Measurements from ENCODE around the gene IL18R1. TPM values are rescaled to one million over a fixed set of nuclear protein-coding genes. Genes with fewer than 3 reads are reported as not detected.

IL18R1 gene
- total RNA-seq, 1 donor = 4.0 TPM

DNA sequence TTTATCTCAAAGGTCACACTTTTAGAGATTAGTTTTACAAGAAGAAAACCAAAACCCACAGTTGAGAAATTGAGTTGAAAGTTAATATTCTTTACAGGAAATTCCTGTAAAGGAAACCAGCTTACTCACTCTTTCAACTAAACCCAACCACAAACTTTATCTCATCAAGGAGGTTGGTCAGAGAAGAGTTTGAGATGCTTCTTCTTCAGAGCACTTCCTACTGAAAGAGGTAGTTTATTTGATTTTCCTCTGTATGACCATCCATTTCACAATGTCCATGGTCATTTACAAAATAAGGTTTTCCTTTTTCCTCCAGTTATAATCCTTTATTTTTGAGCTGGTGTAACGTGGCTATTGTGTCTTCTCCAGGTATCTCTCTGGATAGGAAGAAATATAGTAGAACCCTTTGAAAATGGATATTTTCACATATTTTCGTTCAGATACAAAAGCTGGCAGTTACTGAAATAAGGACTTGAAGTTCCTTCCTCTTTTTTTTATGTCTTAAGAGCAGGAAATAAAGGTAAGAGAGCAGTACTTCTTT lies 62.9 kb downstream of the IL18R1 start:
- TF ChIP-seq, protein P1, sequence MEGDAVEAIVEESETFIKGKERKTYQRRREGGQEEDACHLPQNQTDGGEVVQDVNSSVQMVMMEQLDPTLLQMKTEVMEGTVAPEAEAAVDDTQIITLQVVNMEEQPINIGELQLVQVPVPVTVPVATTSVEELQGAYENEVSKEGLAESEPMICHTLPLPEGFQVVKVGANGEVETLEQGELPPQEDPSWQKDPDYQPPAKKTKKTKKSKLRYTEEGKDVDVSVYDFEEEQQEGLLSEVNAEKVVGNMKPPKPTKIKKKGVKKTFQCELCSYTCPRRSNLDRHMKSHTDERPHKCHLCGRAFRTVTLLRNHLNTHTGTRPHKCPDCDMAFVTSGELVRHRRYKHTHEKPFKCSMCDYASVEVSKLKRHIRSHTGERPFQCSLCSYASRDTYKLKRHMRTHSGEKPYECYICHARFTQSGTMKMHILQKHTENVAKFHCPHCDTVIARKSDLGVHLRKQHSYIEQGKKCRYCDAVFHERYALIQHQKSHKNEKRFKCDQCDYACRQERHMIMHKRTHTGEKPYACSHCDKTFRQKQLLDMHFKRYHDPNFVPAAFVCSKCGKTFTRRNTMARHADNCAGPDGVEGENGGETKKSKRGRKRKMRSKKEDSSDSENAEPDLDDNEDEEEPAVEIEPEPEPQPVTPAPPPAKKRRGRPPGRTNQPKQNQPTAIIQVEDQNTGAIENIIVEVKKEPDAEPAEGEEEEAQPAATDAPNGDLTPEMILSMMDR (IDR thresholded peaks at IDR 0.05; ENCODE audit: extremely low read depth, low read depth, low read length) = no peak
- Histone ChIP-seq H3K79me2 (ENCODE audit: insufficient read depth, low read length) (no peaks in the 10 kb centered on the region), H3K4me2 (ENCODE audit: insufficient read depth, low read length) (no peak overlapping the region), H3K9me3 (ENCODE audit: low read depth, low read length) (no peaks in the 10 kb centered on the region), H3K27me3 (ENCODE audit: insufficient read depth, low read length) (peaks cover 13% of the 10 kb centered on the region), H3K27ac (ENCODE audit: low read depth, low read length) (no peak overlapping the region), H3K36me3 (ENCODE audit: insufficient read depth, low read length) (no peaks in the 10 kb centered on the region), H3K4me3 (ENCODE audit: insufficient read depth, low read length) (no peak overlapping the region), H3K4me1 (ENCODE audit: insufficient read depth, low read length) (no peaks in the 10 kb centered on the region), H4K20me1 (ENCODE audit: insufficient read depth, low read length) (no peaks in the 10 kb centered on the region), H2AFZ (ENCODE audit: low read length) (no peak overlapping the region)
- no peak for DNase-seq (ENCODE audit: insufficient read length, low spot score, missing footprints)

DNA sequence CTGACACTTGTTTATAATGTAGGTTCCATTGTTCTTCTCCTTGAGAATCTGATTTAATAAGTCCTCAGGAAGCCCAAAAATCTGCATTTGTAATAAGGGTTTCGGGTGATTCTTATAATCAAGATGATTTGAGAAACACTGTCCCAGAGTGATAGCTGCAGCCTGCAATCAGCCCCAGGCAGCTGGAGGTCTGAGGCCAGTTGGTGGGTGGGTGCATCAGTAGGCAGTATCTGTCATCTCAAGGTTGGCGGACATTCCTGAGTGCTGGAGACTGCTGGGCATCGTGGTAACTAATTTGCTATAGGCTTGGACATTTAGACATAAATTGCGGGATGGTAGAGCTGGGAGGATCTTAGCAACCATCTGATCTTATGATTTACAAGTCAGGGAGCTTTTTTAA lies 64.7 kb downstream of the IL18R1 start:
- Histone ChIP-seq H4K20me1 (ENCODE audit: insufficient read depth, low read length) (no peaks in the 10 kb centered on the region), H3K4me3 (ENCODE audit: insufficient read depth, low read length) (no peak overlapping the region), H3K9me3 (ENCODE audit: low read depth, low read length) (no peaks in the 10 kb centered on the region), H3K4me2 (ENCODE audit: insufficient read depth, low read length) (no peak overlapping the region), H3K79me2 (ENCODE audit: insufficient read depth, low read length) (no peaks in the 10 kb centered on the region), H3K27me3 (ENCODE audit: insufficient read depth, low read length) (peaks cover 13% of the 10 kb centered on the region), H2AFZ (ENCODE audit: low read length) (no peak overlapping the region), H3K4me1 (ENCODE audit: insufficient read depth, low read length) (no peaks in the 10 kb centered on the region), H3K36me3 (ENCODE audit: insufficient read depth, low read length) (no peaks in the 10 kb centered on the region), H3K27ac (ENCODE audit: low read depth, low read length) (no peak overlapping the region)
- TF ChIP-seq, protein P1 (IDR thresholded peaks at IDR 0.05; ENCODE audit: extremely low read depth, low read depth, low read length) = no peak
- no peak for DNase-seq (ENCODE audit: insufficient read length, low spot score, missing footprints)

GRCh38 chr2:102421890-102422759 lies 66.5 kb downstream of the IL18R1 start:
- no peaks in the 10 kb centered on the region for H3K4me1 ChIP-seq (ENCODE audit: insufficient read depth, low read length)
- H2AFZ ChIP-seq (ENCODE audit: low read length) = no peak overlapping the region
- H3K4me2 ChIP-seq (ENCODE audit: insufficient read depth, low read length) = no peak overlapping the region
- no peak overlapping the region for H3K27ac ChIP-seq (ENCODE audit: low read depth, low read length)
- no peak overlapping the region for H3K4me3 ChIP-seq (ENCODE audit: insufficient read depth, low read length)
- no peaks in the 10 kb centered on the region for H3K9me3 ChIP-seq (ENCODE audit: low read depth, low read length)
- no peaks in the 10 kb centered on the region for H3K79me2 ChIP-seq (ENCODE audit: insufficient read depth, low read length)
- H3K36me3 ChIP-seq (ENCODE audit: insufficient read depth, low read length) = no peaks in the 10 kb centered on the region
- TF ChIP-seq, protein P1 (IDR thresholded peaks at IDR 0.05; ENCODE audit: extremely low read depth, low read depth, low read length) = no peak
- H3K27me3 ChIP-seq (ENCODE audit: insufficient read depth, low read length) = peaks cover 13% of the 10 kb centered on the region
- no peak for DNase-seq (ENCODE audit: insufficient read length, low spot score, missing footprints)
- H4K20me1 ChIP-seq (ENCODE audit: insufficient read depth, low read length) = no peaks in the 10 kb centered on the region

- no peak for DNase-seq (ENCODE audit: insufficient read length, low spot score, missing footprints)
- Histone ChIP-seq H3K27me3 (ENCODE audit: insufficient read depth, low read length) (peaks cover 14% of the 10 kb centered on the region), H3K9me3 (ENCODE audit: low read depth, low read length) (no peaks in the 10 kb centered on the region), H2AFZ (ENCODE audit: low read length) (no peak within 1 kb of the TSS), H3K4me1 (ENCODE audit: insufficient read depth, low read length) (no peaks in the 10 kb centered on the region), H3K36me3 (ENCODE audit: insufficient read depth, low read length) (no peaks in the 10 kb centered on the region), H4K20me1 (ENCODE audit: insufficient read depth, low read length) (no peaks in the 10 kb centered on the region), H3K79me2 (ENCODE audit: insufficient read depth, low read length) (no peaks in the 10 kb centered on the region), H3K4me2 (ENCODE audit: insufficient read depth, low read length) (no peak within 1 kb of the TSS), H3K27ac (ENCODE audit: low read depth, low read length) (no peak within 1 kb of the TSS), H3K4me3 (ENCODE audit: insufficient read depth, low read length) (no peak within 1 kb of the TSS)
- TF ChIP-seq, protein P1 (IDR thresholded peaks at IDR 0.05; ENCODE audit: extremely low read depth, low read depth, low read length) = no peak
Observed at GRCh38 chr2:102422910-102423309, 67.3 kb downstream of the IL18R1 start, which contains the start of gene IL18RAP. Gene IL18RAP (plus strand): TSS chr2:102423160. CDS start chr2:102423278, 118 bp downstream.
